H1 (cell line): ENCODE results near the gene CUX1. TPM values are rescaled to one million over a fixed set of nuclear protein-coding genes. Genes with fewer than 3 reads are reported as not detected.

Experiments used
- CTCF ChIA-PET: fragments of 300-600 bp; sonication (Branson Sonifier 250); formaldehyde crosslinking; loops from one replicate; lab custom pipeline; 2021; ENCODE audit not compliant: partially characterized antibody; lab: Charles Lee
- POLR2A ChIA-PET: fragments of 300-600 bp; sonication (Branson Sonifier 250); formaldehyde crosslinking; loops from one replicate; lab custom pipeline; 2021; ENCODE audit warnings: inconsistent platforms; ENCODE audit not compliant: partially characterized antibody; lab: Charles Lee
- DNase-seq, 2 experiments: peaks; one replicate each; pipeline versions ENCODE4 v3.0.0 to v3.0.0-alpha.2; 2010 to 2022; ENCODE audit warnings: low spot score in 2 of 2, low read depth in 1 of 2, mixed read lengths in 1 of 2
- FAIRE-seq: peaks from 2 replicates; lab custom pipeline; 2011; peaks lifted over from hg19 to GRCh38; lab: Jason Lieb, UNC
- H2AFZ ChIP-seq: 2 replicates; pipeline ENCODE4 v1.8.1; 2012; ENCODE audit warnings: low read length, inconsistent platforms
- H2AK5ac ChIP-seq: 2 replicates; pipeline ENCODE4 v1.6.1; 2013; ENCODE audit warnings: low read depth, low read length
- H2BK120ac ChIP-seq: replicated peaks from 2 replicates; pipeline ENCODE3; 2013; ENCODE audit warnings: low read depth, low read length, inconsistent platforms
- H2BK12ac ChIP-seq: 2 replicates; pipeline ENCODE4 v1.6.1; 2013; ENCODE audit warnings: low read depth, low read length
- H2BK15ac ChIP-seq: 2 replicates; pipeline ENCODE4 v1.6.1; 2013; ENCODE audit warnings: low read length
- H2BK20ac ChIP-seq: 2 replicates; pipeline ENCODE4 v1.6.1; 2013; ENCODE audit warnings: low read length
- H2BK5ac ChIP-seq: 2 replicates; pipeline ENCODE4 v1.6.1; 2013; ENCODE audit warnings: low read depth, low read length
- H3K14ac ChIP-seq: 2 replicates; pipeline ENCODE4 v1.6.1; 2013; ENCODE audit warnings: inconsistent platforms; ENCODE audit not compliant: insufficient read length
- H3K18ac ChIP-seq: 2 replicates; pipeline ENCODE4 v1.6.1; 2013; ENCODE audit warnings: low read length; ENCODE audit errors: extremely low read depth
- H3K23ac ChIP-seq: 2 replicates; pipeline ENCODE4 v1.6.1; 2013; ENCODE audit warnings: inconsistent platforms; ENCODE audit not compliant: insufficient read length
- H3K23me2 ChIP-seq: 2 replicates; pipeline ENCODE4 v1.6.1; 2013; ENCODE audit warnings: low read depth, low read length
- H3K27ac ChIP-seq: 2 replicates; pipeline ENCODE4 v1.6.1; 2011; ENCODE audit warnings: low read depth, low read length, inconsistent platforms
- H3K27me3 ChIP-seq, 4 experiments: replicated peaks in 1 of 4; 1 replicate in 1 of 4; 2 replicates in 3 of 4; pipeline versions ENCODE4 v1.6.1 to v1.8.1; 2011 to 2013; ENCODE audit warnings: low read length in 3 of 4, mild to moderate bottlenecking in 3 of 4, inconsistent platforms in 2 of 4, mixed read lengths in 2 of 4, moderate library complexity in 1 of 4; ENCODE audit not compliant: control insufficient read depth in 3 of 4, insufficient read depth in 3 of 4; ENCODE audit errors: extremely low read depth in 1 of 4
- H3K36me3 ChIP-seq, 4 experiments: 2 replicates each; pipeline versions ENCODE4 v1.6.1 to v1.8.1; 2011 to 2013; ENCODE audit warnings: mild to moderate bottlenecking in 4 of 4, low read length in 3 of 4, moderate library complexity in 2 of 4, control low read depth in 1 of 4, inconsistent platforms in 1 of 4; ENCODE audit not compliant: insufficient read depth in 4 of 4, control insufficient read depth in 2 of 4
- H3K4ac ChIP-seq: replicated peaks from 2 replicates; pipeline ENCODE3; 2013; ENCODE audit warnings: low read length, low read depth, mixed read lengths, inconsistent platforms; ENCODE audit not compliant: insufficient read length
- H3K4me1 ChIP-seq, 4 experiments: replicated peaks in 1 of 4; 1 replicate in 1 of 4; 2 replicates in 3 of 4; pipeline versions ENCODE4 v1.6.1 to v1.8.1; 2011 to 2013; ENCODE audit warnings: low read length in 3 of 4, inconsistent platforms in 2 of 4, mixed read lengths in 1 of 4; ENCODE audit not compliant: insufficient read depth in 4 of 4, control insufficient read depth in 3 of 4
- H3K4me2 ChIP-seq, 2 experiments: 2 replicates each; pipeline versions ENCODE4 v1.6.1 to v1.8.1; 2011 to 2013; ENCODE audit warnings: low read depth in 2 of 2, low read length in 2 of 2, control low read depth in 1 of 2, inconsistent platforms in 1 of 2, mild to moderate bottlenecking in 1 of 2; ENCODE audit not compliant: insufficient read depth in 1 of 2
- H3K4me3 ChIP-seq, 4 experiments: fragments of 200-600, 300-600 bp in 1 of 4; sonication (generic), shearing (Covaris generic), sonication (Bioruptor Twin) in 1 of 4; 2 replicates each; pipeline versions ENCODE4 v1.5.1 to v1.8.1; 2011 to 2016; ENCODE audit warnings: low read length in 4 of 4, low read depth in 3 of 4, control low read depth in 2 of 4, inconsistent platforms in 2 of 4, mild to moderate bottlenecking in 2 of 4, mixed read lengths in 1 of 4, moderate library complexity in 1 of 4; ENCODE audit not compliant: insufficient read depth in 2 of 4; ENCODE audit errors: extremely low read depth in 1 of 4
- H3K56ac ChIP-seq: replicated peaks from 2 replicates; pipeline ENCODE3; 2013; ENCODE audit warnings: low read depth, mild to moderate bottlenecking, mixed read lengths, low read length, inconsistent platforms; ENCODE audit not compliant: insufficient read length
- H3K79me1 ChIP-seq: 2 replicates; pipeline ENCODE4 v1.6.1; 2013; ENCODE audit warnings: low read depth, low read length, control low read depth
- H3K79me2 ChIP-seq, 2 experiments: 2 replicates each; pipeline versions ENCODE4 v1.6.1 to v1.8.1; 2012 to 2013; ENCODE audit warnings: low read length in 2 of 2, mild to moderate bottlenecking in 2 of 2, inconsistent platforms in 1 of 2; ENCODE audit not compliant: insufficient read depth in 2 of 2, control insufficient read depth in 1 of 2
- H3K9ac ChIP-seq, 4 experiments: replicated peaks in 1 of 4; 1 replicate in 1 of 4; 2 replicates in 3 of 4; pipeline versions ENCODE4 v1.6.1 to v1.8.1; 2011 to 2013; ENCODE audit warnings: low read depth in 3 of 4, low read length in 3 of 4, control low read depth in 2 of 4, mild to moderate bottlenecking in 2 of 4, moderate library complexity in 2 of 4, inconsistent platforms in 1 of 4; ENCODE audit errors: extremely low read depth in 1 of 4
- H3K9me3 ChIP-seq, 2 experiments: 2 replicates each; pipeline versions ENCODE4 v1.6.1 to v1.8.1; 2012 to 2013; ENCODE audit warnings: mild to moderate bottlenecking in 2 of 2, moderate library complexity in 2 of 2, control low read depth in 1 of 2, inconsistent platforms in 1 of 2, low read depth in 1 of 2, low read length in 1 of 2, mixed read lengths in 1 of 2; ENCODE audit not compliant: insufficient read depth in 2 of 2
- H4K20me1 ChIP-seq, 2 experiments: replicated peaks in 1 of 2; 2 replicates each; pipeline versions ENCODE3 to v1.8.1; 2011 to 2013; ENCODE audit warnings: inconsistent platforms in 2 of 2, low read length in 2 of 2, mild to moderate bottlenecking in 1 of 2; ENCODE audit not compliant: insufficient read depth in 2 of 2, control insufficient read depth in 1 of 2
- H4K5ac ChIP-seq: 2 replicates; pipeline ENCODE4 v1.6.1; 2013; ENCODE audit warnings: low read length, low read depth, mixed read lengths, inconsistent platforms; ENCODE audit not compliant: insufficient read length
- H4K8ac ChIP-seq: 2 replicates; pipeline ENCODE4 v1.8.0; 2013; ENCODE audit warnings: mild to moderate bottlenecking, moderate library complexity, low read length, inconsistent platforms; ENCODE audit not compliant: insufficient read depth; ENCODE audit errors: extremely low read depth
- H4K91ac ChIP-seq: replicated peaks from 2 replicates; pipeline ENCODE3; 2013; ENCODE audit warnings: low read length, mixed read lengths, inconsistent platforms; ENCODE audit not compliant: insufficient read length
- JUND ChIP-seq: IDR thresholded peaks from 2 replicates; pipeline ENCODE4 v1.6.1; 2011; ENCODE audit warnings: mild to moderate bottlenecking, improper control_type of control experiment, low read length
- RNF2 ChIP-seq: fragments of 200-900, 300-1000 bp; sonication (generic); IDR thresholded peaks from 2 replicates; pipeline ENCODE4 v1.7.1; 2016; ENCODE audit warnings: borderline replicate concordance, low read depth, mild to moderate bottlenecking, antibody characterized with exemption, low read length; ENCODE audit not compliant: poor library complexity, severe bottlenecking; ENCODE audit errors: missing control alignments
- WGBS, 2 experiments: shearing (Covaris generic) in 1 of 2; methylation state at CpG; one replicate each; pipeline versions ENCODE4 v1.1.6 to v1.1.7; 2013 to 2015; ENCODE audit warnings: low lambda C conversion rate in 2 of 2, mixed read lengths in 2 of 2, inconsistent platforms in 1 of 2, low coverage in 1 of 2, missing lambda C conversion rate in 1 of 2; ENCODE audit not compliant: insufficient replicate concordance in 2 of 2, insufficient coverage in 1 of 2, insufficient read length in 1 of 2; ENCODE audit errors: extremely low coverage in 1 of 2, missing lambda C conversion rate in 1 of 2; 5-methylcytosine and 5-hydroxymethylcytosine counted together
- polyA plus RNA-seq, 7 experiments: library from polyadenylated mRNA; depleted of rRNA in 3 of 7; stranded (reverse) in 5 of 7; unstranded in 2 of 7; fragments of >200 nt in 5 of 7; fragments of 200-250 nt in 2 of 7; gene quantifications; 1 replicate in 5 of 7; 2 replicates in 1 of 7; 4 replicates in 1 of 7; pipeline versions ENCODE4 v1.2.1 to v1.2.3, GENCODE V29; 2011 to 2013; ENCODE audit warnings: missing spikeins in 2 of 7, mixed read lengths in 2 of 7
- total RNA-seq: library from RNA; stranded (reverse); fragmentation: NEBNext Ultra II Directional; extraction: Animal tissue kit (Norgen Biotek cat#: 25700); gene quantifications from 2 replicates; pipeline ENCODE4 v1.2.1, GENCODE V29; 2021

The CUX1 gene
- total and polyA plus RNA-seq, 2 of the 8 experiments (the other 6 are each of a cell fraction or from before 2014, with no cell fraction given): 21.6 to 65.9 TPM

GRCh38 chr7:101935521-101936141, 118.2 kb downstream of the CUX1 start:
- peak overlapping the region; percentile 100 for H2AK5ac ChIP-seq
- TF ChIP-seq RNF2: no peak
- TF ChIP-seq JUND: no peak
- WGBS, 2 experiments: 78% methylated on average over 14 of the region's 14 CpGs; no CpG with 5 or more reads in 1 of the 2 experiments
- H4K8ac ChIP-seq: peak overlapping the region; percentile 88; the same call in 1 of the 2 replicates
- no peaks in the 10 kb centered on the region for H3K36me3 ChIP-seq
- H3K23me2 ChIP-seq: no peaks in the 10 kb centered on the region; the same call in 1 of the 2 replicates
- no peaks in the 10 kb centered on the region; a peak in 1 of 7 replicates for H3K27me3 ChIP-seq
- H2BK15ac ChIP-seq: peak overlapping the region; percentile 100
- peak overlapping the region; percentile 100 for H2BK12ac ChIP-seq
- FAIRE-seq (no peak), DNase-seq (peak in 1 of 2 experiments; percentile 54)
- peaks cover 2 to 5% of the 10 kb centered on the region in 2 experiments for H4K20me1 ChIP-seq
- peaks cover 0 to 67% of the 10 kb centered on the region in 2 experiments; a peak in 2 of 4 replicates for H3K79me2 ChIP-seq
- peaks cover 9% of the 10 kb centered on the region for H3K79me1 ChIP-seq
- peak overlapping the region; percentile 66 to 91 for H3K4me2 ChIP-seq
- no peak overlapping the region for H3K23ac ChIP-seq
- ChIA-PET CTCF (interaction anchor here (0.6 to 1.3 kb wide), 3 partner anchors 20 to 109 kb away, joined by 3 to 4 read pairs (median 4); no protein-coding TSS in a partner anchor), POLR2A (interaction anchor here (0.6 to 1.9 kb wide), 19 partner anchors 8 to 297 kb away, joined by 3 to 7 read pairs (median 3); no protein-coding TSS in a partner anchor)
- peak overlapping the region; percentile 92 for H3K56ac ChIP-seq
- peaks cover 22 to 35% (median 28%) of the 10 kb centered on the region in 4 experiments for H3K4me1 ChIP-seq
- H3K14ac ChIP-seq: no peak overlapping the region
- H3K4ac ChIP-seq: peak overlapping the region; percentile 98
- peak overlapping the region; percentile 100 for H2BK5ac ChIP-seq
- H3K18ac ChIP-seq: peak overlapping the region; percentile 99
- peak overlapping the region; percentile 24 for H4K5ac ChIP-seq
- H2BK120ac ChIP-seq: peak overlapping the region; percentile 100
- peak overlapping the region; percentile 100 for H2BK20ac ChIP-seq
- H3K27ac ChIP-seq: no peak overlapping the region
- H3K9ac ChIP-seq: peak overlapping the region in 1 of 4 experiments; percentile 30; a peak in 1 of 7 replicates
- no peaks in the 10 kb centered on the region for H3K9me3 ChIP-seq
- no peak overlapping the region for H2AFZ ChIP-seq
- peak overlapping the region; percentile 100 for H4K91ac ChIP-seq
- peak overlapping the region in 1 of 4 experiments; percentile 49; a peak in 1 of 8 replicates for H3K4me3 ChIP-seq
